NB4 (cell line): ENCODE measurements around the gene RAD51B.

Experiments used
- DNase-seq: peaks from one replicate; pipeline ENCODE4 v3.0.0; 2010; ENCODE audit warnings: low read depth
- H3K4me3 ChIP-seq: one replicate; pipeline ENCODE4 v1.5.1; 2011; ENCODE audit warnings: mild to moderate bottlenecking, low read depth, low read length, moderate library complexity
- CTCF ChIP-seq: IDR thresholded peaks from one replicate; pipeline ENCODE4 v1.5.1; 2012; ENCODE audit warnings: low read depth, low read length
- MAX ChIP-seq: IDR thresholded peaks from 2 replicates; pipeline ENCODE4 v1.6.1; 2011; ENCODE audit warnings: low read depth, low read length
- MYC ChIP-seq: IDR thresholded peaks from 2 replicates; pipeline ENCODE4 v1.6.1; 2011; ENCODE audit warnings: low read depth, low read length
- POLR2A ChIP-seq: IDR thresholded peaks from 2 replicates; pipeline ENCODE4 v1.6.1; 2011; ENCODE audit warnings: mild to moderate bottlenecking; ENCODE audit not compliant: insufficient read length; ENCODE audit errors: extremely low read depth

Gene RAD51B

GRCh38 chr14:68269136-68269927 is 449.8 kb downstream of the RAD51B start:
- no peak for DNase-seq
- no peak overlapping the region for H3K4me3 ChIP-seq
- TF ChIP-seq MAX (no peak), MYC (no peak), CTCF (no peak), POLR2A (no peak)

GRCh38 chr14:68270342-68270741 is 450.8 kb downstream of the RAD51B start:
- no peak for DNase-seq
- TF ChIP-seq MYC (no peak), POLR2A (no peak), MAX (no peak), CTCF (no peak)

GRCh38 chr14:68271913-68272391 is 452.4 kb downstream of the RAD51B start:
- TF ChIP-seq POLR2A = no peak
- no peak for TF ChIP-seq CTCF
- no peak for TF ChIP-seq MYC
- TF ChIP-seq MAX = no peak
- no peak for DNase-seq
- no peak overlapping the region for H3K4me3 ChIP-seq

More at GRCh38 chr14:68270342-68270741, 450.8 kb downstream of the RAD51B start:
- no peak overlapping the region for H3K4me3 ChIP-seq

GRCh38 chr14:68273413-68273812 is 453.8 kb downstream of the RAD51B start:
- TF ChIP-seq CTCF (no peak), MYC (no peak), POLR2A (no peak), MAX (no peak)
- DNase-seq = no peak
- H3K4me3 ChIP-seq = no peak overlapping the region

- no peak overlapping the region for H3K4me3 ChIP-seq
- no peak for DNase-seq
- TF ChIP-seq POLR2A (no peak), MYC (no peak), CTCF (no peak), MAX (no peak)
These were observed 455.1 kb downstream of the RAD51B start for GRCh38 chr14:68274725-68275124.
